ENCODE data around the gene COL2A1. TPM values are rescaled to one million over a fixed set of nuclear protein-coding genes. Genes with fewer than 3 reads are reported as not detected.

Gene COL2A1
- polyA plus RNA-seq, 1 donor (not counting 4 experiments of a cell fraction or from before 2014, with no cell fraction given) = 0.03 TPM

DNA sequence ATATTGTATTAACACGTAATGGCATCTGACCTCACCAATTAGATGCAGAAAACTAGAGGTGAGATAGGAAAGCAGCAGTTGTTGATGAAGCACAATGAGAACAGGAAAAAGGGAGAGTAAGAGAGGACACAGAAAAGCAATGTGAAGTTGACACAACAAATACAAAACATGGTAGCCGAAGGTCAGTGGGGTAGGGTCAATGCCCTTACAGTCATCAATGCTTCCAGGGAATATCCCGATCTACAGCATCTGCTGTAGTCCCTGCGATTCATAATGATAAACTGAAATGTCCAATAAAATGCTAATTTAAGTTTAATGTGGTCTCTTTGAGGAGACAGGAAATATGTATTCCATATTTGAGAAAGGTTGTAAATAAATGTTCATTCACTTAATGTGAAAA is 2.9 kb upstream of the COL2A1 start:
- TF ChIP-seq, protein P1, sequence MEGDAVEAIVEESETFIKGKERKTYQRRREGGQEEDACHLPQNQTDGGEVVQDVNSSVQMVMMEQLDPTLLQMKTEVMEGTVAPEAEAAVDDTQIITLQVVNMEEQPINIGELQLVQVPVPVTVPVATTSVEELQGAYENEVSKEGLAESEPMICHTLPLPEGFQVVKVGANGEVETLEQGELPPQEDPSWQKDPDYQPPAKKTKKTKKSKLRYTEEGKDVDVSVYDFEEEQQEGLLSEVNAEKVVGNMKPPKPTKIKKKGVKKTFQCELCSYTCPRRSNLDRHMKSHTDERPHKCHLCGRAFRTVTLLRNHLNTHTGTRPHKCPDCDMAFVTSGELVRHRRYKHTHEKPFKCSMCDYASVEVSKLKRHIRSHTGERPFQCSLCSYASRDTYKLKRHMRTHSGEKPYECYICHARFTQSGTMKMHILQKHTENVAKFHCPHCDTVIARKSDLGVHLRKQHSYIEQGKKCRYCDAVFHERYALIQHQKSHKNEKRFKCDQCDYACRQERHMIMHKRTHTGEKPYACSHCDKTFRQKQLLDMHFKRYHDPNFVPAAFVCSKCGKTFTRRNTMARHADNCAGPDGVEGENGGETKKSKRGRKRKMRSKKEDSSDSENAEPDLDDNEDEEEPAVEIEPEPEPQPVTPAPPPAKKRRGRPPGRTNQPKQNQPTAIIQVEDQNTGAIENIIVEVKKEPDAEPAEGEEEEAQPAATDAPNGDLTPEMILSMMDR (optimal IDR thresholded peaks at IDR 0.05 in 1 of 3, IDR thresholded peaks at IDR 0.05 in 1 of 3, conservative IDR thresholded peaks at IDR 0.05 in 1 of 3; ENCODE audit: extremely low read depth in 1 of 3, insufficient read depth in 2 of 3, low read length in 3 of 3) = no peak
- no peak for TF ChIP-seq EZH2 (IDR thresholded peaks at IDR 0.05; ENCODE audit: low read length)
- FAIRE-seq (no peak), DNase-seq (ENCODE audit: low read depth, low spot score) (no peak)
- Histone ChIP-seq H2AFZ (ENCODE audit: control insufficient read depth, low read length) (no peak overlapping the region), H3K9me3 (ENCODE audit: control insufficient read depth, low read depth, low read length) (no peaks in the 10 kb centered on the region), H3K4me1 (ENCODE audit: control insufficient read depth, extremely low read depth, insufficient read depth, low read length) (peaks cover 19% of the 10 kb centered on the region), H4K20me1 (ENCODE audit: control insufficient read depth, extremely low read depth, insufficient read depth, low read length) (no peaks in the 10 kb centered on the region), H3K36me3 (ENCODE audit: control insufficient read depth in 2 of 2, extremely low read depth in 1 of 2, insufficient read depth in 2 of 2, low read length in 2 of 2) (no peaks in the 10 kb centered on the region), H3K4me2 (ENCODE audit: control insufficient read depth, extremely low read depth, insufficient read depth, low read depth, low read length) (no peak overlapping the region), H3K27me3 (ENCODE audit: control insufficient read depth, extremely low read depth, insufficient read depth, low read length) (peaks cover 49% of the 10 kb centered on the region), H3K27ac (ENCODE audit: control insufficient read depth, insufficient read depth, low read length) (no peak overlapping the region), H3K9ac (ENCODE audit: control insufficient read depth, extremely low read depth, insufficient read depth, low read length) (no peak overlapping the region), H3K4me3 (ENCODE audit: control insufficient read depth in 2 of 3, extremely low read depth in 1 of 3, insufficient read depth in 2 of 3, low read depth in 1 of 3, low read length in 3 of 3) (no peak overlapping the region), H3K79me2 (ENCODE audit: control insufficient read depth, insufficient read depth, low read length) (no peaks in the 10 kb centered on the region), H3K9me1 (ENCODE audit: control insufficient read depth, extremely low read depth, insufficient read depth, low read length) (no peaks in the 10 kb centered on the region)
- dilution Hi-C loops (cut with MboI; ENCODE audit: extremely low pct_ligation_motif_present, low sequenced_read_pairs) = no loop called here

DNA sequence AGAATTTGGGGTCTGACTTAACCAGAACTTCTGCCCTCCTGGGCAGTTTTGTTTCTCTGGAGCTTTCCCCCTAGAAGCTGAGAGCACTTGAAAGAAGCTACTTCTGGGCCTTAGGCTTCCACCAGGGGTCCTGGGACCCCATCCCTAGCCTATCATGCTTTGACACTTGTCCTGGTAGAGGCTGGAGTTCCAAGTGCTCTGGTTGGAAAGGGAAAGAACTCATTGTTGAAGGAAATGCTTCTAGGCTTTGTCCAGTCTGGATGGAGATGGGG is 1.4 kb upstream of the COL2A1 start:
- H3K9me3 ChIP-seq (ENCODE audit: control insufficient read depth, low read depth, low read length) = no peaks in the 10 kb centered on the region
- H3K4me3 ChIP-seq (ENCODE audit: control insufficient read depth in 2 of 3, extremely low read depth in 1 of 3, insufficient read depth in 2 of 3, low read depth in 1 of 3, low read length in 3 of 3) = no peak overlapping the region
- H3K4me1 ChIP-seq (ENCODE audit: control insufficient read depth, extremely low read depth, insufficient read depth, low read length) = peaks cover 30% of the 10 kb centered on the region
- H3K27ac ChIP-seq (ENCODE audit: control insufficient read depth, insufficient read depth, low read length) = no peak overlapping the region
- H3K79me2 ChIP-seq (ENCODE audit: control insufficient read depth, insufficient read depth, low read length) = no peaks in the 10 kb centered on the region
- no peak overlapping the region for H3K4me2 ChIP-seq (ENCODE audit: control insufficient read depth, extremely low read depth, insufficient read depth, low read depth, low read length)
- no peaks in the 10 kb centered on the region for H3K9me1 ChIP-seq (ENCODE audit: control insufficient read depth, extremely low read depth, insufficient read depth, low read length)
- no peaks in the 10 kb centered on the region for H4K20me1 ChIP-seq (ENCODE audit: control insufficient read depth, extremely low read depth, insufficient read depth, low read length)
- FAIRE-seq (no peak), DNase-seq (ENCODE audit: low read depth, low spot score) (no peak)
- H3K36me3 ChIP-seq (ENCODE audit: control insufficient read depth in 2 of 2, extremely low read depth in 1 of 2, insufficient read depth in 2 of 2, low read length in 2 of 2) = no peaks in the 10 kb centered on the region
- no peak for TF ChIP-seq EZH2 (IDR thresholded peaks at IDR 0.05; ENCODE audit: low read length)
- TF ChIP-seq, protein P1 (optimal IDR thresholded peaks at IDR 0.05 in 1 of 3, IDR thresholded peaks at IDR 0.05 in 1 of 3, conservative IDR thresholded peaks at IDR 0.05 in 1 of 3; ENCODE audit: extremely low read depth in 1 of 3, insufficient read depth in 2 of 3, low read length in 3 of 3) = no peak
- H3K9ac ChIP-seq (ENCODE audit: control insufficient read depth, extremely low read depth, insufficient read depth, low read length) = no peak overlapping the region
- H3K27me3 ChIP-seq (ENCODE audit: control insufficient read depth, extremely low read depth, insufficient read depth, low read length) = peaks cover 51% of the 10 kb centered on the region
- no peak overlapping the region for H2AFZ ChIP-seq (ENCODE audit: control insufficient read depth, low read length)
- dilution Hi-C loops (cut with MboI; ENCODE audit: extremely low pct_ligation_motif_present, low sequenced_read_pairs) = no loop called here

All from keratinocyte (primary cell).